ENCODE data around the gene MAP4K3.
"Not testable (repeated sequence)": the region's sequence is repeated elsewhere in the genome, so short reads cannot be mapped to it uniquely, and the experiment has no call there.

The MAP4K3 gene

DNA sequence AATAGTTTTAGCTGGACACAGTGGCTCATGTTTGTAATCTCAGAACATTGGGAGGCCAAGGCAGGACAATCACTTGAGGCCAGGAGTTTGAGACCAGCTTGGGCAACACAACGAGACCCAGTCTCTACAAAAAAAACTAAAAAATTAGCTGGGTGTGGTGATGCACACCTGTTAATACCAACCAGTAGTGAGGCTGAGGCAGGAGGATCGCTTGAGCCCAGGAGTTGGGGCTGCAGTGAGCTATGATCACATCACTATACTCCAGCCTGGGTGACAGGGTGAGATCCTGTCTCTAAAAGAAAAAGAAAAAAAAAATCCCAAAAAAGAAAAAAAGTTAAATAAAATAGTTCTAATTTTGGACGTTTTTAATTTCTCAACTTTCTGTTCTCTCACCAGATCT is 68.7 kb downstream of the MAP4K3 start:
- no peak for DNase-seq

DNA sequence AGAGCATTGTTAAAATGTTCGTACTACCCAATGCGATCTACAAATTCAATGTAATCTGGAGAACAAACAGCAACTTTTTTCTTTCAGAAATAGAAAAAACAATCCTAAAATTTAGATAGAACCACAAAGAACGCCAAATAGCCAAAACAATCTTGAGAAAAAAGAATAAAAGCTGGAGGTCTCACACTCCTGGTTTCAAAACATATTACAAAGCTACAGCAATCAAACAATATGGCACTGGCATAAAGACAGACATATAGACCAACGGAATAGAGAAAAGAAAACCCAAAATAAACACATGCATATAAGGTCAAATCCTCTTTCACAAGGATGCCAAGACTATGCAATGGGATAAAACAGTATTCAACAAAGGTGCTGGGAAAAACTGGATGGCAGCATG is 74.5 kb downstream of the MAP4K3 start:
- DNase-seq: no peak

DNA sequence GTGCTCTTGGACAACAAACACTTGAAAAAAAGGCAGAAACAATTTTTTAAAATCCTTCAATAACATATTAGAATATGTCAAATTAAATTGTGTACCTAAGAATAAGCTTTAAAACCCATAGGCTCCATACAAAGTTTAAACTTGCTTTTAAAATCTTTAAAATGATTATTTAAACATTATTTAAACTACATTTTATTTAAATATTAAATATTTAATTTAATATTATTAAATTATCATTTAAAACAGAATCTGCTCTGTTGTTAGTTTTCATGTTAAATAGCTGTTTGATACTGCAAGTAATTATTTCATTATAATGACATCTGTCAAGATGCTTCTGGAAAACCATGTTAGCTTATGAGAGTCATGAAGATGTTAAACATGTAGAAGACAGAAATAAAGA is 75.6 kb downstream of the MAP4K3 start:
- DNase-seq: no peak

DNA sequence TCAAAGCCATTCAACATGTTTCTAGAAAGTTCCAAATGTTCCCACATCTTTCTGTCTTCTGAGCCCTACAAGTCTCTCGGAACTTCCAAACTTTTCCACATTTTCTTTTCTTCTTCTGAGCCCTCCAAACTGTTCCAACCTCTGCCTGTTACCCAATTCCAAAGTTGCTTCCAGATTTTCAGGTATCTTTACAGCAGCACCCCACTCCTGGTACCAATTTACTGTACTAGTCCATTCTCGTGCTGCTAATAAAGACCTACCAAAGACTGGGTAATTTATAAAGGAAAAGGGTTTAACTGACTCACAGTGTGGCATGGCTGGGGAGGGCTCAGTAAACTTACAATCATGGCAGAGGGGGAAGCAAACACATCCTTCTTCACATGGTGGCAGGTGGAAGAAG is 76.7 kb downstream of the MAP4K3 start:
- DNase-seq: not testable (repeated sequence)

DNA sequence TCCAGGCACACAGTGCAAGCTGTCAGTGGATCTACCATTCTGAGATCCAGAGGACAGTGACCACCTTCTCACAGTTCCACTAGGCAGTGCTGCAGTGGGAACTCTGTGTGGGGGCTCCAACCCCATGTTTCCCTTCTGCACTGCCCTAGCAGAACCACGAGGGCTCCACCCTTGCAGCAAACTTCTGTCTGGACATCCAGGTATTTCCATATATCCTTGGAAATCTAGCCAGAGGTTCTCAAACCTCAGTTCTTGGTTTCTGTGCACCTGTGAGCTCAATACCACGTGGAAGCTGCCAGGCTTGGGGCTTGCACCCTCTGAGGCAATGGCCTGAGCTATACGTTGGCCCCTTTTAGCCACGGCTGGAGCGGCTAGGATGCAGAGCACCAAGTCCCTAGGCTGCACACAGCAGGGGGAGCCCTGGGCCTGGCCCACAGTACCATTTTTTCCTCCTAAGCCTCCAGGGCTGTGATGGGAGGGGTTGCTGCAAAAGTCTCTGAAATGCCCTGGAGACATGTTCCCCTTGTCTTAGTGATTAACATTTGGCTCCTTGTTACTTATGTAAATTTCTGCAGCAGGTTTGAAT is 77.5 kb downstream of the MAP4K3 start:
- DNase-seq: no peak

DNA sequence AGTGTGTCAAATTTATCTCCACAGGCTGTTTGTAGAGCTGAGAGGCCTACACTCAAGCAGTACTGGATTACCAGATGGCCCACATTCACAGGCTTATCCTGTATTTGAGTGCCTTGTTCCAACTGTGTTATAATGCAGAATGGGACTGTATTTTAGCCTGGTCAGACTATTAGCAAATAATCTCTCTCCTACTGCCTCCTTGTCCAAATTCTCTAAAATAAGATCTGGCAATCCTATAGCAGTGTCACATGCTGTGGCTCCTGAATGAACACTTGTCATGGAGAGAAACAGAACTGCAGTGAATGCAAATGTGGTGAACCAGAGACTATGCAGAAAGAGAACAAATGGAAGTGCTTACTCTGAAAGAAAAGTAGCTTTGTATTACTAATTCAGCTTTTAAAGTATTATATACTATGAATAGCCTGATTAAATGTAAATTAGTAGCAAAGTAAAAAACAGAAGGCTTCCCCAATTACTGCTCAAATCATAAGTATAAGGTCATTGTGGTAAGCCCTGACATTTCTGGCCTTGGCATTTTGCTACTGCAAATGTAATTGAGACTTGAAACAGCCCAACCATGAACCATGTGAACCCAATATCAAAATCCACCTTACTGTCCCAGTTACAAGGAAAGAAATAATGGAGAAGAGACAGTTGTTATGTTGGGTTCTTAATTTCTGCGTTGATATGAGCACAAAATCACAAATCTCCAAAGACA is 80.0 kb downstream of the MAP4K3 start:
- DNase-seq: no peak

DNA sequence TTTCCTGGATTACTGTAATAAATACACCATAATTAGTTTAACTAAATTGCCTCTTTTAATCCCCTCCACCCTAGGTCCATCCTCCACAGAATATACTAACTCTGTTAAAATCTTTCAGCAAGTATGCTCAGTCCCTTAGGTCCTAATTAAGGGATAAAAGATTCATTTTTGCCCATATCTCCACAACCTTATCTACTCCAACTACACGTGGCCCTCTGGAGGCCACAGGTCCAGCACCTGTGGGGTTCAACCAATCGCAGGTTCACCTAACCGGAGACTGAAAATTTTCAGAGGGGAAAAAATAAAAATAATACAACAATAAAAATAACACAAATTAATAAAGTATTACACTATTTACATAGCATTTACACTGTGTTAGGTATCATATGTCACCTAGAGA is 86.4 kb downstream of the MAP4K3 start:
- no peak for DNase-seq

DNA sequence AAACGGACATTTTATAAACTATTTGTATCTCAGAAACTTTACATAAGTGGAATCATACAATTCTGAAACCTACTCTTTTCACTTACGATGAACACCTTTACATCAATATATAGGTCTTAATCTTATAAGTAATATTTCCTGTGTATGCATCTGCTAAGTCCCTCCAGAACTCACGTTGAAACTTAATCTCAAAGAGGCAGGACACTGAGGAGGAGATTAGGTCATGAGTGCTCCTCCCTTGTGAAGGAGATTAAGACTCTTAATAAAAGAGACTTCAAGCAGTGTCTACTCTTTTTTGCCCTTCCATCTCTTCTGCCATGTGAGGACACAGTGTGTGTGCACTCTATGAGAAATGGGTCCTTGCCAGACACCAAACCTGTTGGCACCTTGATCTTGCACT is 98.6 kb downstream of the MAP4K3 start:
- DNase-seq: no peak

DNA sequence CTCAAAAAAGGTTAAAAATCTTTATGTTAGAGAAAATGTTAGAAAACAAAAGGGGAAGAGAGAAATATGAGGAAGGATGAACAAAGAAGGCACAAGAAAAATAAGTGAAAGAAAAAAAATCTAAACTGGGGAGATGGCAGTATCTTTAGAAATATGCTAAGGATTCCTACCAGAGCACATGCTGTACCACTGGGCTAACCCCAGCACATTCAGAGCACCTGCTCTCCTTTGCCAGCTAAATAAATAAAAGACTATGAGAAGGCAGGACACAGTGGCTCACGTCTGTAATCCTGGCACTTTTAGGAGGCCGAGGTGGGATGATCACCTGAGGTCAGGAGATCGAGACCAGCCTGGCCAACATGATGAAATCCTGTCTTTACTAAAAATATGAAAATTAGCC is 101.2 kb downstream of the MAP4K3 start:
- DNase-seq: no peak

DNA sequence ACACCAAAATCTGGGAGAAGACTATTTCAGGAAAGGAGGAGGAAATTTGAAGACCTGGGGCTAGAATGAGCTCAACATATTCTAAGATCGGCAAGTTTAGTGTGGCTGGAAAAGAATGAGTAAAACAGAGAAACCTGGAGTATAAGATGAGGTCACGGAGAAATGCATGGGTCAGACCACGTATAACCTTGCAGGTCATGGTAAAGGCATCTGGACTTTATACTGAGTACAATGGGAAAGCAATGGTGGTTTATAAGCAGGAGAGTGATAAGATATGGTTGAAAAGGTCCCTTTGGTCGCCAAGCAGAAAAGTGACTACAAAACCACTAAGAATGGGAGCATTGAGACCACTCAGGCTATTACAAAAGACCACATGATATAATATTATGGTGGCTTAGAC is 102.1 kb downstream of the MAP4K3 start:
- DNase-seq: no peak

DNA sequence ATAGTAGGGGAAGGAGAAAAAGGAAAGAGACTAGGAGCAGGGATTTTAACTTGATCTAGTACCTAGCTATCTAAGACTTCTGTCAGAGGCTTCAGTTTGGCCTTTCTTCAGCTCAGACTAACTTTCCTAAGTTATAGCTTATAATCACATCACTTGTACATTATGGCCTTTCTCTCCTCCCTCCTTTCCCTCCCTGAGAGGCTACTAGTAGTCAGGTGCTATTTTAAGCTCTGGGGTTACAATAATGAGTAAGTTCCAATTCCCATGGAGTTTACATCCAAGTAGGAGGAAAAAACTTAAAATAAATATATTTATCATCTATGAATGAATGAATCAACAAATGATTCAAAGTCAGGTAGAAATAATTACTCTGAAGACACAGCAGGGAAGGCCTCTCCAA is 102.6 kb downstream of the MAP4K3 start:
- DNase-seq: no peak

DNA sequence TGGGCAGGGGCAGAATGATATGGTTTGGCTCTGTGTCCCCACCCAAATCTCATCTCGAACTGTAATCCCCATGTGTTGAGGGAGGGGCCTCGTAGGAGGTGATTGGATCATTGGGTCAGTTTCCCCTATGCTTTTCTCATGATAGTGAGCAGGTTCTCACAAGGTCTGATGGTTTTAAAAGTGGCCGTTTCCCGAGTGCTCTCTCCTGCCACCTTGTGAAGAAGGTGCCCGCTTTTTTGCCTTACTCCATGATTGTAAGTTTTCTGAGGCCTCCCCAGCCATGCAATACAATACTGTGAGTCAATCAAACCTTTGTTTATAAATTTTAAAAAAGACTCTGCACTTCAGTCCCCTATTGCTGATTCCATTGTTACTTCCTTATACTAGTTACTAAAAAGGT is 110.4 kb downstream of the MAP4K3 start:
- DNase-seq: no peak

DNA sequence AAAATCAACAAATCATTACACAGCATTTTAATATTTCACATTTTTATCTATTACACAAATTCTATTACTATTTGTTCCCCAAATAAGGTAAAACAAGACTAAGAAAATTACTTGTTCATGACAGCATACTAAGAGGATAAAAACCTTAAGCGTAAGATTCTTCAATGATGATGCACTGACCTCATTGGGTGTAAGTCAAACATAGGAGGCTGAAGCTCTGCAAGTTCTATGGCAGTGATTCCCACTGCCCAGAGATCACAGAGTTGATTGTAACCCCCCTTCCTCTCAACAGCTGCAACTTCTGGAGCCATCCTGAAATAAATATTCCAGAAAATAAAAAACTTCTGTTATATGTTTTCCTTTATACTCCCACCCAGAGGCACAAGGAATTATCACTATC is 111.1 kb downstream of the MAP4K3 start:
- no peak for DNase-seq

DNA sequence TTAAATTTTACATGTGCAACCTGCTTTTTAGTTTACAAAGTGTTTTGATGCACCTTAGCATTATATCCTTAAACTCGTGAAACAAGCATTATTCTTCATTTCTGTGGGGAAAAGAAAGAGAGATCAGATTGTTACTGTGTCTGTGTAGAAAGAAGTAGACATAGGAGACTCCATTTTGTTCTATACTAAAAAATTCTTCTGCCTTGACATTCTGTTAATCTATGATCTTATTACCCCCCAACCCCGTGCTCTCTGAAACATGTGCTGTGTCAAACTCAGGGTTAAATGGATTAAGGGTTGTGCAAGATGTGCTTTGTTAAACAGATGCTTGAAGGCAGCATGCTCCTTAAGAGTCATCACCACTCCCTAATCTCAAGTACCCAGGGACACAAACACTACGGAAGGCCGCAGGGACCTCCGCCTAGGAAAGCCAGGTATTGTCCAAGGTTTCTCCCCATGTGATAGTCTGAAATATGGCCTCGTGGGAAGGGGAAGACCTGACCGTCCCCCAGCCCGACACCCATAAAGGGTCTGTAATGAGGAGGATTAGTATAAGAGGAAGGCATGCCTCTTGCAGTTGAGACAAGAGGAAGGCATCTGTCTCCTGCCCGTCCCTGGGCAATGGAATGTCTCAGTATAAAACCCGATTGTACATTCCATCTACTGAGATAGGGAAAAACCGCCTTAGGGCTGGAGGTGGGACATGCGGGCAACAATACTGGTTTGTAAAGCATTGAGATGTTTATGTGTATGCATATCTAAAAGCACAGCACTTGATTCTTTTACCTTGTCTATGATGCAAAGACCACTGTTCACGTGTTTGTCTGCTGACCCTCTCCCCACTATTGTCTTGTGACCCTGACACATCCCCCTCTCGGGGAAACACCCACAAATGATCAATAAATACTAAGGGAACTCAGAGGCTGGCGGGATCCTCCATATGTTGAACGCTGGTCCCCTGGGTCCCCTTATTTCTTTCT is 115.7 kb downstream of the MAP4K3 start:
- not testable (repeated sequence) for DNase-seq

DNA sequence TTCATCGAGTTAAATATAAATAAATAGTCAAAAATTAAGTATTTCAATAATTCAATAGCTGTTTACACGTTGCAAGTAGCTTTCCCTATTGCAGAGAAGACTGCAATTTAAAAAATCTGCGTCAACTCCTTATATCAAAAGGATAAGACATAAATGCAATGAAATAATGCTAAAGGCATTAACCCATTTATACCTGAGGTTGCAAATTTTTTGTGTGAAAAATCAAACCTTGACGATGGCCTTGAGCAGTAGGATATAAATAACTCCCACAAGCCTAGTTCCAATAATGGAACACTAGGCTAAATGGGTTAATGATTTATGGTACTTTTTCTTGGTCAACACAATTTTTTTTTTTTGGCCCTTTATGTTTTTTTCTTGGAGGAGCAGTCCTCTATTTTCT is 116.9 kb downstream of the MAP4K3 start:
- DNase-seq: no peak

DNA sequence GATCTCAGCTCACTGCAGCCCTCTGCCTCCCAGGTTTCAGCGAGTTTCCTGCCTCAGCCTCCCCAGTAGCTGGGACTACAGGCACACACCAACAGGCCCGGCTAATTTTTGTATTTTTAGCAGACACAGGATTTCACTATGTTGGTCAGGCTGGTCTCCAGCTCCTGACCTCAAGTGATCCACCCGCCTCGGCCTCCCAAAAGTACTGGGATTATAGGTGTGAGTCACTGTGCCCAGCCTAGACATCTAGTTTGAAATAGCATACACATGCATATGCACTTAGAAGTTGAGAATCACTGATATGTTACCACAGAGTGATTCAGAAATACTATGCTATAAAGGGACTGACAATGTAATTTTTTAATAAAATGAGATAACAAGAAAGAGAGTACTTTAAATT is 123.5 kb downstream of the MAP4K3 start:
- no peak for DNase-seq

DNA sequence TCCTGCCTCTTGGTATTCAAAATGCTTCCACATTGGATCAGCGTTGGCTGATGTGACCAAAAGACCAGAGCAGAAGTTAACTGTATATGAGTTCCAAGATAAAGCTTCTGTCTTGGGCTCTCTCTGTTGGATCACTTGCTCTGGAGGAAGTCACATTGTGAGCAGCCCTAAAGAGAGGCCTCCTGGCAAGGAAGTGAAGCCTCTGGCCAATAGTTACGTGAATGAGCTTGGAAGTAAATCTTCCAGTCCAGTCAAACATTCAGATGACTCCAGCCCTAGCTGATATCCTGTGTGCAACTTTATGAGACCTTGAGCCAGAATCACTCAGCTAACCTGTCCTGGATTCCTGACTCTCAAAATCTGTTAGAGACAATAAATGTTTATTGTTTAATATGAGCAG is 125.6 kb downstream of the MAP4K3 start:
- DNase-seq: no peak

DNA sequence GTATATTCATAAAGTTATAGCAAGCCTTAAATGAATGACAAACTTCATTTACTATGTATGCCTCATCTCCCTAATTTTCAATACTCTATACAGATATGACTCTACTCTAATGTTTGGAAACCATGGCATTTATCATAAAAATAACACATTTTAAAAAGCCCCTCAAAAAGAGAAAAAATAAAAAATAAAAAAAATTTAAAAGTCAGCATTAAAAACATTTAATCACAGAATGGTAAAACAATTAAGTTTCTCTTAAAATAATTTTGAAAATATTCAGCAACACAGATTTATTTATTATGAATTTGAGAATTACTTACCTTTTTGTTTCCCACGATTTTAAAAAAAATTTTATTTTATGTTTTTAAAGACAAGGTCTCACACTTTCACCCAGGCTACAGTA is 128.3 kb downstream of the MAP4K3 start:
- no peak for DNase-seq

DNA sequence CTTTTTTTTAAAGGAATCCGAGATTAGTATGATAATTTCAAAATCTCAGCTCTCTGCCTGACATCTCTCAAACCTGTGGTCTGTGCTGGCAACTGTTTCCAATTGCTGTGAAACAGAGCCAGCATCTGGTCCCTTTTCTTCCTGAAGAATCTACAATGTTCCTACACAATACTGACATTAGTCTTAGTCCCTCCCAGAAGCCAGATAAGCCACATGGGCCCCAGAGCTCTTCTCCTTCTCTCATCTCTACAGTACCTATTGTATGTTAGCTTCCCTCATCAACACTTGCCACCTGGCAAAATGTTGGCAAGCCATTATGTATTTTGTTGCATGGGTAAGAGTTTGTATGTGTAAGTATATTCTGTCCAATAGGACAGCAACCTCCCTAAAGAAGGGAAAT is 130.5 kb downstream of the MAP4K3 start:
- DNase-seq: no peak

DNA sequence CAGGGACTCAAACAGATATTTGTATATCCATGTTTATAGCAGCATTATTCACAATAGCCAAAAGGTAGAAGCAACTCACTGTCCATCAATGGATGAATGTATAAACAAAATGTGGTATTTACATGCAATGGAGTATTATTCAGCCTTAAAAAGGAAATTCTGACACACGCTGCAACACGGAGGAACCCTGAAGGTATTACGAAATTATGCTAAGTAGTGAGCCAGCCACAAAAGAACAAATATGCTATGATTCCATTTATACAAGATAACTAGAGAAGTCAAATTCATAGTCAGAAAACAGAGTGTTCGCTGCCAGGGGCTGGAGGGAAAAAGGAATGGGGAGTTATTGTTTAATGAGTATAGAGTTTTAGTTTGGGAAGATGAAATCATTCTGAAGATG is 132.4 kb downstream of the MAP4K3 start:
- DNase-seq: no peak

DNA sequence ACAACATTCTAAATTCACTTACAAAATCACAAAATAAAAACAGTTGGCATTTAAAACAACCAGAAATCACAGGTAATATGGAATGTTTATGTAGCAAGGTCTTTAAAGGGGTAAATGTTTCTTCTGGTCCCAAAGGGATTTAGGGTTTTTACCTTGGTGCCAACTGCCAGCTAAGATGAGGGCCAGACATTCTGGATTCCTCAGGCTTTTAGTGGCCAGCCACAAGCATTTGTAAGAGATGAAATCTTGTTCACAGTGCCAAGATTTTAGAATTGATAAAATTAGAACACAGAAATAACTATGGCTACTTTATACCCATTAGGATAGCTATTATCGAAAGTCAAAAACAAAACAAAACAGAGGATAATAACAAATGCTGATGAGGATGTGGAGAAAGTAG is 132.9 kb downstream of the MAP4K3 start:
- DNase-seq: no peak

DNA sequence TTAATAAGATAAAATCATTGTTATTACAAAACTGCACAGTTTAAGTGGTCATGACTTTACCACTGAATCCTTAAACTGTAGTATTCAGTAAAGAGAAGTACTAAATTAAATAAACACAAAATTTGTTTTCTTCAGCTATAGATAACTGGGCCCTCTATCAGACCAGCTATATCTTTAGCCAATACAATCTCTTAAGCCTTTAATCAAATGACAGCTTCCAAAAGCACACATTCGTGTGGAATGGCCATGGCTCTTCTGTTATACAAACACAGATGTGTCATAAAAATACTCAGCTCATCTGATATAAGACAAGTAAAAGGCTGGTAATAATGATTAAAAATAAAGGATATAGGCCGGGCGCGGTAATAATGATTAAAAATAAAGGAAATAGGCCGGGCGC is 135.7 kb downstream of the MAP4K3 start:
- no peak for DNase-seq

DNA sequence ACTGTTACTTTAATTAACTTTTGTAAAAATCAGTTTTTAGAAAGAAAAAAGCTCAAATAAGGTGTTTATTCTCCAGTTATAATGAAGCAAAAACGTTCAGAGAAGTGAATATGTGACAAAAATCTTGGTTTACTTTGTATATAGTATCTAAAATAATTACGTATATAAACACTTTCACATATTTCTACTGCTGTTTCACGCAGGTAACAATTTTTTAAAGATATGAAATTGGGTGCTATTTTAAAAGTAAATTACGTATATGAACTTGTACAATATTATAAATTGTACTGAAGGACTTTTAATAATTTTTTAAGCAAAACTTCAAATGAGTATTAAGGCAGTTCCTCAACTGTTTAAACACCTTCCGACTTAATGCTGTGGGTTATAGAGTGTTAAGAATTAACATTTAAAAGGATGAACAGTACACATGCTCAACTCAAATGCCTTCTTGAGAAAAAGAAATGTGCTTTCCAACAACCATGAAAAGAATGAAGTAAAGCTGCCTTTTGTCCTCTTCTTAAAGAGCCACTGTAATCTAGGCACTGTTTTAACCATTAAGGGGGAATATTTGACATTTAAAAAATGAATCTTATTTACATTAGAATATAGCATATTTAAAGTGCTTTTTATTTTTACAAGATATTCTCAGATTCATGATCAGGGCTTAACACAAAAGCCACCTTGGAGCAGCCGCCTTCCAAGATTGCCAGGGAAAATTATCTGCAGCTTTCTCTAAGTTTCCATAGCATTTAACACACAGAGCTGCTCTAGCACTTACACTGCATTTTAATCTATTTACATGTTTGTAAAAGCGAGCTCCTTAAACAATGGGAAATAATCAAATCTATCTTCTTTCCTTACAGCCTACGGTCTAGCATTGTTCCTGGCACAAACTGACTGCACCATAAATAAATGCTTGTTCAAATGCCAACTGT is 136.8 kb downstream of the MAP4K3 start:
- DNase-seq: no peak

Measured in NCI-H2171 treated with DMSO at 0.1 percent for 48 hours (cell line).